ENCODE data around the gene KCTD14. TPM values are rescaled to one million over a fixed set of nuclear protein-coding genes. Genes with fewer than 3 reads are reported as not detected.

The KCTD14 gene
- total and polyA plus RNA-seq, 9 of the 15 experiments (the other 6 are each of a cell fraction or from before 2014, with no cell fraction given) = 0.04 to 0.30 (median 0.11) TPM; not detected in 2

- TF ChIP-seq PRDM10 (IDR thresholded peaks at IDR 0.05; ENCODE audit: partially characterized antibody) = no peak
- no peak for TF ChIP-seq HSF4 (CRISPR knock-in tag; IDR thresholded peaks at IDR 0.05; ENCODE audit: borderline replicate concordance)
- no peak for TF ChIP-seq KAT8 (IDR thresholded peaks at IDR 0.05; ENCODE audit: low read depth)
- no peak for TF ChIP-seq BDP1 (IDR thresholded peaks at IDR 0.05; ENCODE audit: insufficient read depth, insufficient read length)
- no peak for TF ChIP-seq ZNF212 (CRISPR knock-in tag; IDR thresholded peaks at IDR 0.05)
- no peak for TF ChIP-seq CCNT2 (IDR thresholded peaks at IDR 0.05; ENCODE audit: borderline replicate concordance, extremely low read depth, insufficient read length, low read depth, low read length)
- TF ChIP-seq THAP7 (CRISPR knock-in tag; IDR thresholded peaks at IDR 0.05) = no peak
- TF ChIP-seq CEBPZ (IDR thresholded peaks at IDR 0.05; ENCODE audit: borderline replicate concordance, low read depth, low read length) = no peak
- TF ChIP-seq SP1 (CRISPR knock-in tag; IDR thresholded peaks at IDR 0.05) = no peak
- no peak for TF ChIP-seq HNRNPLL (IDR thresholded peaks at IDR 0.05; ENCODE audit: low read depth, low read length, poor library complexity, severe bottlenecking)
- peak; percentile 43; the same call in 1 of the 2 replicates for TF ChIP-seq MAX (CRISPR knock-in tag; IDR thresholded peaks at IDR 0.05)
- no peak for TF ChIP-seq HIVEP1 (CRISPR knock-in tag; IDR thresholded peaks at IDR 0.05)
- TF ChIP-seq TSHZ1 (CRISPR knock-in tag; IDR thresholded peaks at IDR 0.05) = no peak
- TF ChIP-seq CSDE1 (IDR thresholded peaks at IDR 0.05) = no peak
- TF ChIP-seq ZNF311 (CRISPR knock-in tag; IDR thresholded peaks at IDR 0.05) = no peak
Measured at GRCh38 chr11:78040691-78041379, 17.8 kb upstream of the KCTD14 start (continued).
